ENCODE measurements around the gene CSNK1G3.

Gene CSNK1G3

GRCh38 chr5:123514615-123515355, 2.8 kb downstream of the CSNK1G3 start:
- no peak for DNase-seq (ENCODE audit: low read depth in 2 of 2)

- no peak for DNase-seq (ENCODE audit: low read depth in 2 of 2)
Observed at GRCh38 chr5:123515904-123516303, 3.9 kb downstream of the CSNK1G3 start.

- DNase-seq (ENCODE audit: low read depth in 2 of 2) = no peak
Observed at GRCh38 chr5:123517476-123517875, 5.5 kb downstream of the CSNK1G3 start.

- DNase-seq (ENCODE audit: low read depth in 2 of 2) = no peak
Observed at GRCh38 chr5:123518111-123518510, 6.1 kb downstream of the CSNK1G3 start.

- no peak for DNase-seq (ENCODE audit: low read depth in 2 of 2)
Observed at GRCh38 chr5:123520677-123521247, 8.8 kb downstream of the CSNK1G3 start.

GRCh38 chr5:123524146-123524545, 12.2 kb downstream of the CSNK1G3 start:
- DNase-seq (ENCODE audit: low read depth in 2 of 2) = no peak

- no peak for DNase-seq (ENCODE audit: low read depth in 2 of 2)
Observed at GRCh38 chr5:123527190-123527589, 15.2 kb downstream of the CSNK1G3 start.

- no peak for DNase-seq (ENCODE audit: low read depth in 2 of 2)
Observed at GRCh38 chr5:123528065-123528464, 16.1 kb downstream of the CSNK1G3 start.

GRCh38 chr5:123528878-123529277, 16.9 kb downstream of the CSNK1G3 start:
- no peak for DNase-seq (ENCODE audit: low read depth in 2 of 2)

- no peak for DNase-seq (ENCODE audit: low read depth in 2 of 2)
Observed at GRCh38 chr5:123530728-123531127, 18.8 kb downstream of the CSNK1G3 start.

GRCh38 chr5:123535648-123536047, 23.7 kb downstream of the CSNK1G3 start:
- DNase-seq (ENCODE audit: low read depth in 2 of 2) = no peak

- DNase-seq (ENCODE audit: low read depth in 2 of 2) = no peak
Observed at GRCh38 chr5:123537256-123537655, 25.3 kb downstream of the CSNK1G3 start.

- no peak for DNase-seq (ENCODE audit: low read depth in 2 of 2)
Observed at GRCh38 chr5:123537845-123538244, 25.9 kb downstream of the CSNK1G3 start.

- no peak for DNase-seq (ENCODE audit: low read depth in 2 of 2)
Observed at GRCh38 chr5:123538670-123539459, 26.9 kb downstream of the CSNK1G3 start.

- no peak for DNase-seq (ENCODE audit: low read depth in 2 of 2)
Observed at GRCh38 chr5:123540534-123540933, 28.6 kb downstream of the CSNK1G3 start.

GRCh38 chr5:123543438-123543837, 31.5 kb downstream of the CSNK1G3 start:
- DNase-seq (ENCODE audit: low read depth in 2 of 2) = no peak

GRCh38 chr5:123545506-123545905, 33.5 kb downstream of the CSNK1G3 start:
- DNase-seq (ENCODE audit: low read depth in 2 of 2) = no peak

GRCh38 chr5:123546657-123547056, 34.7 kb downstream of the CSNK1G3 start:
- no peak for DNase-seq (ENCODE audit: low read depth in 2 of 2)

- DNase-seq (ENCODE audit: low read depth in 2 of 2) = peak; percentile 17 to 28
Observed at GRCh38 chr5:123549256-123549904, 37.4 kb downstream of the CSNK1G3 start.

- no peak for DNase-seq (ENCODE audit: low read depth in 2 of 2)
Observed at GRCh38 chr5:123554601-123555000, 42.6 kb downstream of the CSNK1G3 start.

- DNase-seq (ENCODE audit: low read depth in 2 of 2) = no peak
Observed at GRCh38 chr5:123557907-123558306, 45.9 kb downstream of the CSNK1G3 start.

- DNase-seq (ENCODE audit: low read depth in 2 of 2) = no peak
Observed at GRCh38 chr5:123558762-123559433, 46.9 kb downstream of the CSNK1G3 start.

Data from stimulated activated CD8-positive, alpha-beta memory T cell treated with anti-CD3 and anti-CD28 coated beads, Interleukin-15, amount 100 ng/mL, for 4 hours (primary cell).